GM19438 (cell line): Measurements from ENCODE around the gene GDPD4.

Source experiments
- ATAC-seq: cut with Tn5 transposase; IDR thresholded peaks from one replicate; pipeline ENCODE4 v1.9.1; 2021; ENCODE audit warnings: low read depth; ENCODE audit not compliant: unreplicated experiment

The GDPD4 gene

DNA sequence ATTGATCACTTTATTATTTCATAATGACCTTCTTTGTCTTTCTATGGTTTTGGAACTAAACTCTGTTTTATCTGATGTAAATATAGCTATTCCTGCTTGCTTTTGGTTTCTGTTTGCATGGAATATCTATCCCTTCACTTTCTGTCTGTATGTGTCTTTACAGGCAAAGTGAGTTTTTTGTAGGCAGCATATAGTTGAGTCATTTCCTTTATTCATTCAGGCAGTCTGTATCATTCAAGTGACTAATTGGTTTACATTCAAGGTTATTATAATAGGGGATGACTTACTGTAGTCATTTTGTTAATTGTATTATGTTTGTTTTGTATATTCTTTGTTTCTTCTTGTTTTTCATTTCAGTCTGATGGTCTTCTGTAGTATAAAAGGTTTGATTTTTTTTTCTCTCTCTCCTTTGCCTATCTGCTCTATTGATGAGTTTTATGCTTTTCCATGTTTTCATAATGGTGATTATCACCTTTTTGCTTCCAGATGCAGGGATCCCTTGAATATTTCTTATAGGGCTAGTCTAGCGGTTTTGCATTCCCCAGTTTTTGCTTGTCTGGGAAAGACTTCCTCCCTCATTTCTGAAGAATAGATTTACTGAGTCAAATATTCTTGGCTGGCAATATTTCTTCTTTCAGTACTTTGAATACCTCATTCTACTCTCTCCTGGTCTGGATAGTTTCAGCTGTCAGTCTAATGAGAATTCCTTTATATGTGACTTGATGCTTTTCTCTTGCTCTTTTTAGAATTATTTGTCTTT is 50.4 kb downstream of the GDPD4 start:
- ATAC-seq, result no peak

DNA sequence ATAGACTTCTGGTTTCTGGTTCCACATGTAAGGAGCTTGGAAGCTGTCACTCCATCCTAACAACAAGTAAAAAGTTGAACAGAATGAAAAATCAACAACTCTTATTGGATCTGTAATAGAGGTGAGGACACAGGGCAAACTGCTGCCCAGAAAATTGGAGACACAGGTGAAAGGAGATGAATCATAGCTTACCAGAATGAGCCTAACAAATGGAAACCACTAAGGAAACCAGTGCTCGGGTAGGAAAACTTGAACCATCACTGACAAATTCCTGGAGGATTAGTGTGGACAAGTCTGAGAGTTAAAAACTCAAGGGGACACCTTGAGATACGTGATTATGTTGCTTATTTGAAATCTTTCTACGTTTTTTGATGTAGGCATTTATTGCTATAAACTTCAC is 52.1 kb downstream of the GDPD4 start:
- ATAC-seq, result no peak

DNA sequence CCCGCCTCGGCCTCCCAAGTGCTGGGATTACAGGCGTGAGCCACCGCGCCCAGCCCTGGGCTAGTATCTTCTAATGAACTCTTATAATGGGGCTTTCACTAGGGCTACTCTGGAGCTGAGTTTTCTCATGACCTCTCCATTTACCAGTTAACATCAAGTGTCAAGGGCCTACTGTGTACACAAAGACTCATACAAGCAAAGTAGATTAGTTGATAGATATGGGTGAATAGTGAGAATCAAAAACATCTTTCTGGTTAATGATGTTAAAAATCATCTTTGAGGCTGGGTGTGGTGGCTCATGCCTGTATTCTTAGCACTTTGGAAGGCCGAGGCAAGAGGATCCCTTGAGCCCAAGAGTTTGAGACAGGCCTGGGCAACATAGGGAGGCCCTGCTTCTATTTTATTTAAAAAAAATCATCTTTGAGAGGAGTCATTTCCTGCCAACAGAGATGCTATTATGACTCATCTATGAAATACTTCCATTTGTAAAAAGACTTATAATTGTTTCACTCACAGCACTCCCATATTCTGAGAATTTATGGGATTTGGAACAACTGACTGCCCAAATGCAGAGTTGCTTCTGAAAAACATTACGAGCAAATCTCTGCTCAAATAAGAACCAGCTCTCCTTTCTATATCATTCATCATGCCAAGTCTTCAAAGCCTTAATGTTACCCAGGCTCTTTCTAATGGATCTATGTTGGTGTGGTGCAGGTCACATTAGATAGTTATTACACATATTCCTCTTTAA is 57.0 kb downstream of the GDPD4 start:
- ATAC-seq, result no peak

DNA sequence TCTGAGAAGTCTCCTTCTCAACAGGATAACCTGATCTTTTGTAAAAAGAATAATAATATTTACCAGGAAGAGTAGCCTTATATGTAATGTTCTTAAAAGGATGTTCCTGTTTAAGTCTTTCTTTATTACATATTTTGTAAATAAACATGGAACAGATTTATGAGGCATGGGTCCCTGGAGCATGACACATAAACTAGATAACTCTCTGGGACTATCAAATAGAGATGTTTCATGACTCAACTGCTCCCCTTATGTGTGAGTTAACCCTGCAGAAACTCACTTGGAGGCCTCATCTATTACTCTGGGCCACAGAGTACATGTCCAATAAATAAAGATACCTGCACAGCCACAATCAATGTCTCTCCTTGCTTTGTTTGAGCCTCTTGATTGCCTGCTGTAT is 64.6 kb downstream of the GDPD4 start:
- no peak for ATAC-seq

DNA sequence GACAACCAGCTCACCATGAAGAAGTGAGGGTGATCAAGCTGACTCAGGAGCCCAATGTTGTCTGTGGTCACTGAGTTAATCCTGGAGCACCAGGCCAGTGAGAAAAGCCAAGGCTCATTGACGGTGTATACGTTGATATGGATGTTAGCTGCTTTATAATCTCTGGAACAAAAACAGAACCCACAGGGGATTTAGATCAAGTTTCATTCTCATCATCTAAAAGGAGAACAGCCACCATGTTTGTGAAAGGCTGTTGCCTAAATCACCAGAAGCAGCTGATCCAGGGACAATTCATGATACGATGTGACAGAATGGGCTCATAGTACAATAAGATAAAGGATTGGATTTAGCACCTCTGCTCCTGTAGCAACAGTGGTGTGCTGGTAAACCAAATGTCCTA is 68.5 kb downstream of the GDPD4 start:
- no peak for ATAC-seq

DNA sequence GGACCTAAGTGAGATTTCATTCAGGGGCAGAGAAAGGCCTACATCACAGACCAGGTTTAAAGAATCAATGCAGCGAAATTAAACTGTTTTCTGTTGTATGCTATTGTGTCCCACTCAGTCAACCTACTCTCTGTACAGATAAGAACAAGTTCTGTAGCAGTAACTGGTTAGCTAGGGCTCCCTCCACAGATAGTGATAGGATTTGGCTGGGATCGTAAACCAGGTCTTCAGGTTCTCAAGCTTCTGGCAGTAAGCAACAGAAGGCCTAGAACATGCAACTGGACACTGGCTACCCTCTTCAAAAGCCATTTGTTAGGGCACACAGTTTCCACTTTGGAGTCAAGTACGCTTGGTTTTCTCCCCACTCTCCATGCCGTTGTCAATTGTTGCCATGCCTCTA is 69.2 kb downstream of the GDPD4 start:
- no peak for ATAC-seq

DNA sequence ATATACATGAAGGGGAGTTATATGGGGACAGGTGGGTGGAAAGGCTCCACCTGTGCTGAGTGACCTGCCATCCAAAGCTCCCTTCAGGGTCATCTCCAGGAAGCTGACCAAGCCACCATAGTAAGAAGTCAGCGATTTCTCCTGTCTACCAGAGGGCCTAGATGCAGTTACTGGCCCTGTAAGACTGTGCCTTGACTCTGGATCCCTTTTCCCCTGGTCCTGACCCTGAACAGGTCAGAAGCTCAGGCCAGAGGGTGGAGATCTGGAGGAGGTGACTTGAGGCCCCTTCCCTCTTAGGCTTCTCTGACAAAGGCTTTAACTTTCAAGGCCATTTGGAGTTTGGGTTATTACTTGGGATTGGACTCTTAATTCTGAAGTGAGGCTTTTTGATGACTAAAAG is 69.7 kb downstream of the GDPD4 start:
- no peak for ATAC-seq

DNA sequence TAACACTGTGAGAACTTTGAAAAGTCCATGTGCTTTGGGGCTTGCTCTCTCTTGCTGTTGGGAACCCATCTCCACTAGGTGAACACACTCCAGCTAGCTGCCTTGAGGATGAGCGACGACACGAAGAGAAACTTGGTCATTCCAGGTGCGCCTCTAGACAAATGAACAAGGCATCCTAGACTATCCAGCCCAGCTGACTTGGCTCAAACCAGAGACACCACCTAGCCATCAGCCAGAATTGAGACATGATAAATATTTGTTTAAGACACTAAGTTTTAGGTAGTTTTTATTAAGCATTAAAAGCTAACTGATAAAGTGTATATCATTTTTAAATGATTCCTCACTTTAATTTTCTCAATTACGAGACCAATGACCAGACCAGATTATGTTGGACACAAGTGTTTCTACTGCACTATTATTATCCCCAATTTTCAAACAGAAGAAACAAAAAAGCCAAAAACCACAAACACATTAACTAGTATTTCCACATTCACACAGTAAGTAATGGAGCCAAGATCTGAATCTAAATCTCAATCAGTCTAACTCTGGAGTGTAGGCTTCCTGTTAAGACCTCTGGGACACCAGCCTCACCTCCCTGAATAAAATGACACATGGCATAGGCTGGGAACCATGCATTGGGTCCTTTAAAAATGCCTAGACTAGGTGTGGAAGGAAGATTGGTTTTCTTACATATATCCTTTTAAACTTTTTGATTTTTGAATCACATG is 70.4 kb downstream of the GDPD4 start:
- no peak for ATAC-seq

DNA sequence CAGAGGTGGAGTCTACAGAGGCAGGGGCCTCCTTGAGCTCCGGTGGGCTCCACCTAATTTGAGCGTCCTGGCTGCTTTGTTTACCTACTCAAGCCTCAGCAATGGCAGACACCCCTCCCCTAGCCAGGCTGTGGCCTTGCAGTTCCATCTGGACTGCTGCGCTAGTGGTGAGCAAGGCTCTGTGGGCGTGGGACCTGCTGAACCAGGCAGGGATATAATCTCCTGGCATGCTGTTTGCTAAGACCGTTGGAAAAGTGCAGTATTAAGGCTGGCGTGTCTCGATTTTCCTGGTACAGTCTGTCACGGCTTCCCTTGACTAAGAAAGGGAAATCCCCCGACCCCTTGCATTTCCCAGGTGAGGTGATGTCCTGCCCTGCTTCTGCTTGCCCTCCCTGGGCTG is 77.7 kb downstream of the GDPD4 start:
- no peak for ATAC-seq

DNA sequence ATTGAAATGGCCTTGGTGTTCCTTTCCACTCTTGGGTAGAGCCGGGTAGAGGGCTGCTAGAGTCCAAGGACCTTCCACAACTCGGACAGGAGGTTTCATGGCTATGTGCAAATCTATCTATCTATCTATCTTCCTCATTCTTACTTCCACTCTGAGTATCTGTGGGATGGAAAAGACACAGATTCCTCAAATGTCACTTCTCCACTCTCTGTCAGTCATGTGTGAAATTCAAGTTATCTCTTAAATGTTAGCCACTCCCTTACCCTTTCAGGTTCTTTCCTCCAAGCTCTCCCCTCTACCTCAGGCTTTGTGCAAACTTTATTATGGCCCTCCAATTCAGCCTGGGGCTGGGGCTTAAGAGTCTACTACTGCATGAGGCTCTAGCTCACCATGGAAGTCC is 84.3 kb downstream of the GDPD4 start:
- no peak for ATAC-seq

DNA sequence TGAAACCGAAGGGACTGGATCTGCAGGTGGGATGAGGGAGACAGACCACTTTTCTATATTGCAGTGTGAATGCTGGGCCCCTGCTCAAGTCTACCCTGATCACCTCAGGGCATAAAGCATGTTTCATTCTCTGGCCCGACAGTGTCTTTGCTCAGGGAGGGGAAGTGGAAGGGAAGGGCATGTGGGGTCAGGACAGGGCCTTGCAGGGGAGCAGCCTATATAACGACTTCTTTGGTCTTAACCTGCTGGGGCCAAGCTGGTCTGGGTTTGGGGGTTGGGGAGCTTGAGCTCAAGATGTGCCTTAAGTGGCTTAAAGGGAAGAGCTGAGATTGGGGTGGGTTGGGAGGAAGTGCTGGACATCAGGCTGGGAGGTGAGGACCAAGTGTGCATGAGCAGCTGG is 86.4 kb downstream of the GDPD4 start:
- no peak for ATAC-seq

DNA sequence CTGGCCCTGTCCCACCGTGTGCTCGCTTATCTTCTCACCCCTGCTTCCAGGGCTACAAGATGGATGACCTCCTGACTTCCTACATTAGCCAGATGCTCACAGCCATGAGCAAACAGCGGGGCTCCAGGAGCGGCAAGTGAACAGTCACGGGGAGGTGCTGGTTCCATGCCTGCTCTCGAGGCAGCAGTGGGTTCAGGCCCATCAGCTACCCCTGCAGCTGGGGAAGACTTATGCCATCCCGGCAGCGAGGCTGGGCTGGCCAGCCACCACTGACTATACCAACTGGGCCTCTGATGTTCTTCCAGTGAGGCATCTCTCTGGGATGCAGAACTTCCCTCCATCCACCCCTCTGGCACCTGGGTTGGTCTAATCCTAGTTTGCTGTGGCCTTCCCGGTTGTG is 86.9 kb downstream of the GDPD4 start:
- no peak for ATAC-seq

DNA sequence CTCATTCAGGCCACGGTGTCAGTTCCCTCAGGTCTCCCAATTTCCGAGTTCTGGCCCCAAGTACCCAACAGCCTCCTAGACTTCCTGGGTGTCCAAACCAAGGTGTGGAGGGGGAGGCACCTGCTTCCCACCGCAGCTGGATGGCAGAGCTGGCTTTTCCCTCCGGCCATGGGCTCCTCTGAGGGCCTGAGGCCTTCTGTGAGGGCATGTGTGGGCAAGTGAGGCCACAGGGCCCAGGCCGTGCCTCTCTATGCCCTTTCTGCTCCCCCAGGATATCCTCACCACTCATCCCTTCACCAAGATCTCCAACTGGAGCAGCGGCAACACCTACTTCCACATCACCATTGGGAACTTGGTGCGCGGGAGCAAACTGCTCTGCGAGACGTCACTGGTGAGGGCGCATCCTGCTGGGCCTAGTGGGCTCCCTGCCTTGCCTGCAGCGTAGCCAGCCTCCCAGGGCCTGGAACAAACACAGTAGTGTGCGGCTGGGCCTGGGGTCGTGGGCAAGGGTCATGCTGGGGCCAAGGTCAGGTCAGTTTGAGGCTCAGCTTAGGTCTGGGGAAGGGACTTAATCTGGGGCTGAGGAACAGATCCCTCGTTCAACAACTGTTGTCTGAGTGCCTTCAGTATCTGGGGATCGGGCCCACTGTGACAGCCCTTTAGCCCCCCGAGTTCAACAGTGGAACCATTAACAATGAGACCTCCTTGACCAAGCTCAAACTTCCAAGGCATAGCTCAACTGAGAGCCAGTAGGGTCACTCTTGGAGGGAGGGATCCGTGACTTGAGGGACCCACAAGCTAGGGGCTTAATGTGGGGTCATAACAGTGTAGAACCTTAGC is 87.7 kb downstream of the GDPD4 start:
- ATAC-seq, result no peak

DNA sequence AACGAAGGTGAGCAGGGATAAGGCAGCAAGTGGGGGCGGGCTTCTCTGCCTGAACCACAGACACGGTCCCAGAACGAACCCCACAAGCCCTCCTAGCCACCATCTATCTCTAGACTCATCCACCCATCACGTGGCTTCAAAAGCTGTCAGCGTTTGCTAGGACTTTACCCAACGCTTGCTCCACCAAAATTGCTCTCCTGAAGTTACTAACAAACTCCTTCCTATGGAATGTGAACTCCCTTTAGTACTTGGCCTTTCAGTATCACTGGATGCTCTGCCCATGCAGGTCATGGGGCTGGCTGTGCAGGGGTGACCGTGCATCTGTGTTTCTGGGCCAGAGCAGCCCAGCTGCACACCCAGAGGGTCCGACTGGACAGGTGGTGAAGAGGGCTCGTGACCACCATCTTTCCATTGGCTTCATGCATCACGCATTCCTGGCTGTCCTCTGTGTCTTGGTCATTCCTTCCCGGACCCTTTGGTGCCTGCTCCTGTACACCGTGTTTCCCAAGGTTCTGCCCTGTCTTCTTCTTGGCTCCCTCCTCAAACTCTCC is 88.4 kb downstream of the GDPD4 start:
- ATAC-seq, result no peak

DNA sequence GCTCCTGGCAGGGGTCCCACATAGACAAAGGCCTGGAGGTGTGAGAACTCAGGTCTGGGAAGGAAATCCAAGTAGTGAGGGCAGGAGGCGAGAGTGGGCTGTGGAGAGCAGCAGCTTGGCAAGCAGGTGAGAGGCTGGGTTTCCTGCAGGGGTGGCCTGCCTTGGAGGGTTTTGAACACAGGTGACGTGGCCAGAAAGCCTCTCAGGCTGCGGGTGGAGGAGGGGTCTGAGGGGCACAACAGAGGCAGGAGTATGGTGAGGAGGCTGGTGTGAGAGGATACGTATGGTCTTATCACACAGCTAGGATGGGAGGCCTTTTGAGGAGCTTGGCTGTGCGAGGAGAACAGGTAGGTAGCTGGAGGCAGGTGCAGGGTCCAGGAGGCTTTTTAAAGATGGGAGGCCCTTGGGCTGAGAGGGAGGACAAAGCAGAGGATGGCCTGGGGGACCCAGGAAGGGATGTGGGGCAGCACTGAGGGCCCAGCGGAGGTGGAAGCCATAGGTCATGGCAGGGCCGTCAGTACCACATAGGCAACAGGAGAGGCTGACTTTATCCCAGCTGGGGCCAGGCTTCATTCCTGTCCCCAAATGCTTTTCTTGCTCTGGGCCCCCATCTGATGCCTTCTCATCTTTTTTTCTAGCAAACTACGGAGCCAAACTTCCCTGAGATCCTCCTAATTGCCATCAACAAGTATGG is 89.0 kb downstream of the GDPD4 start:
- no peak for ATAC-seq

DNA sequence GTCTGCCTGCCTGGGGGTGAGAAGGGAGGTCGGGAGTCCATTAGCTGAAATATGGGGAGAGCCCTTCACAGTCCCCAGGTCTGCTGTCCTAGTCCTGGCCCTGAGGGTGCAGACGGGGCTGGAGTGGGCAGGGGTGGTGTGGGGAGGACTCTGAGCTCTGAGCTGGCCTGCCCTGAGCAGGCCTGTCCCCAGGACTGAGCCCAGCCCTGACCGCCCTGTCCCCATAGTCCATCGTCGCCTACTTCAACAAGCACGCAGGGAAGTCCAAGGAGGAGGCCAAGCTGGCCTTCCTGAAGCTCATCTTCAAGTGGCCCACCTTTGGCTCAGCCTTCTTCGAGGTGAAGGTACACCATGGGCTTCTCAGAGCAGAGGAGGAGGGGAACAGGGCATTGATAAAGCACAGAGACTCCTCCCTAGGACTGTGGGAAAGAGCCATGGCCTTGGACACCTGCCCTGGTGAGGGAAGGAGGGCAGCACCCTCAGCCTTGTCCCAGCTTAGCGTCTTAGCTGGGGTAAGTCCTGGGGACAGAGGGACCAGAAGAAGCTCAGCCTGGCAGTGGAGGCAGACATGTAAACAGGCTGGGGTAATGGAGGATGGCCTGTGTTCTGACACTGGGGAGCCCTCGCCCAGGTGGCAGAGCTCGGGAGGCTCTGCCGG is 89.8 kb downstream of the GDPD4 start:
- no peak for ATAC-seq

DNA sequence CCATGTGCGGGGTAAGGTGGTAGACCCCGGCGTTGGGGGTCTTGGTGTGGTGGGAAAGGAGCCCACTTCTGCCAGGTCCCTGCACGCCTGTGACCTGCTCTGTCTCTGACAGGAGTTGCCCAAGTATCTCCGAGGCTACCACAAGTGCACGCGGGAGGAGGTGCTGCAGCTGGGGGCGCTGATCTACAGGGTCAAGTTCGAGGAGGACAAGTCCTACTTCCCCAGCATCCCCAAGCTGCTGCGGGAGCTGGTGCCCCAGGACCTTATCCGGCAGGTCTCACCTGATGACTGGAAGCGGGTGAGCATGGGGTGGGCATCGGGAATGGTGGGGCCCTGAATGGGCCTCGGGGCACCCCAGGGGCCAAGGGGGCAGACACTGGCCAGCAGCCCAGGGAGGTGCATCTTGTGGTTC is 90.4 kb downstream of the GDPD4 start:
- no peak for ATAC-seq

DNA sequence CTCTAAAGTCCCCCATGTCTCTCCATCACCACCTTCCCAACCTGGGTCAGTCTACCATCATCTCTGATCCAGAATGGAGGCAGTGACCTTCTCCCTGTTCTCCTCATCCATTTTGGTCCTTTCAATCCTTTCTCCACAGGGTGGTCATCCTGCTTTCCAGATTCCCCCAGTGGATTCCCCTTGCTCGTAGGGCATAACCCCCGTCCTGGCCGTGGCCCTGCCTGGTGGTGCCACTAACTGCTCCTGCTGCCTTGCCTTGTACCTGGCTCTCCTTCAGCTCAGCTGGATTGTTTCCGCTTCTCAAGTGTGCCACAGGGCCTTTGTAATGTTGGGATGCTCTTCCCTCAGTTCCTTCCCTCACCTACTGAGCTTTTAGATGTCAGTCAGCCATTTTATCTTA is 91.8 kb downstream of the GDPD4 start:
- no peak for ATAC-seq

DNA sequence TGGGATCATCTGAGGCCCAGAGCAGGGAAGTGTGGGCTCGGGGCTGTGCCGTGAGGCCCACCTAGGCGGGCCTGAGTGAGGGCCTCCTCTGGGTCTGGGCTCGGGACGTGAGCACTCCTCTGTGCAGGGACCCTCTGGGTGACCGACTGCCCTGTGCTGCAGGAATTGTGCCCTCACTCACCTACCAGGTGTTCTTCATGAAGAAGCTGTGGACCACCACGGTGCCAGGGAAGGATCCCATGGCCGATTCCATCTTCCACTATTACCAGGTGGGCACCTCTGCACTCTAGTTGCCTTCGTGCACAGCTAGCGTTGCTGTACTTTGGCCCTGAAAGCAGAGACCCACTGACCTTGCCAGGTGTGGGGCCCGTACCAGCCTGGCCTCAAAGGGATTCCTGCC is 93.0 kb downstream of the GDPD4 start:
- no peak for ATAC-seq
